Vagina (tissue), 2 donors: Measurements from ENCODE around the gene GPR150. TPM values are rescaled to one million over a fixed set of nuclear protein-coding genes. Genes with fewer than 3 reads are reported as not detected.
"Not testable (repeated sequence)": the region's sequence is repeated elsewhere in the genome, so short reads cannot be mapped to it uniquely, and the experiment has no call there.

Experiments
- DNase-seq, 2 donors: peaks; one replicate each; pipeline ENCODE4 v3.0.0-alpha.2; 2017; ENCODE audit errors: extremely low spot score in 2 of 2
- H3K27ac ChIP-seq: fragments of 200-600 bp; sonication (generic); one replicate; pipeline ENCODE4 v1.5.1; 2019
- H3K27me3 ChIP-seq: fragments of 200-600 bp; sonication (generic); one replicate; pipeline ENCODE4 v1.5.1; 2019
- H3K36me3 ChIP-seq, 2 donors: fragments of 200-600 bp; sonication (generic); one replicate each; pipeline ENCODE4 v1.5.1; 2017 to 2019
- H3K4me1 ChIP-seq: fragments of 200-600 bp; sonication (generic); one replicate; pipeline ENCODE4 v1.5.1; 2019
- H3K4me3 ChIP-seq, 2 donors: fragments of 200-600 bp; sonication (generic); 1 replicate in 1 of 2; 2 replicates in 1 of 2; pipeline ENCODE4 v1.5.1; 2016 to 2019
- H3K9me3 ChIP-seq: fragments of 200-600 bp; sonication (generic); one replicate; pipeline ENCODE4 v1.5.1; 2019
- POLR2A ChIP-seq, 2 donors: fragments of 450-650 bp; IDR thresholded peaks; one replicate each; pipeline ENCODE4 v1.6.1; 2017; ENCODE audit warnings: antibody characterized with exemption in 2 of 2, mild to moderate bottlenecking in 2 of 2, moderate library complexity in 2 of 2
- POLR2AphosphoS5 ChIP-seq, 2 donors: sonication (generic); formaldehyde crosslinking; IDR thresholded peaks; one replicate each; pipeline ENCODE4 v1.9.0; 2017; ENCODE audit warnings: antibody characterized with exemption in 2 of 2, mild to moderate bottlenecking in 2 of 2, low read depth in 1 of 2; ENCODE audit not compliant: insufficient read depth in 1 of 2
- intact Hi-C: fragments of 100-400 bp; cut with DNase I; formaldehyde crosslinking; loops from one replicate; pipeline ENCODE4 v1.15.1; 2023
- total RNA-seq: library from RNA; depleted of rRNA; stranded (reverse); fragments of >200 nt; gene quantifications from one replicate; pipeline ENCODE4 v1.2.3, GENCODE V29; 2016
- TF ChIP-seq, protein P1 (sequence below), 3 experiments: fragments of 450-650 bp in 2 of 3; fragments of 200-600 bp in 1 of 3; sonication (generic) in 1 of 3; IDR thresholded peaks; one replicate each; pipeline ENCODE4 v1.5.1; 2017 to 2019; ENCODE audit warnings: antibody characterized with exemption in 3 of 3, mild to moderate bottlenecking in 2 of 3, moderate library complexity in 2 of 3

Gene GPR150
- total RNA-seq, 1 donor from 2014 or later: 1.7 TPM

DNA sequence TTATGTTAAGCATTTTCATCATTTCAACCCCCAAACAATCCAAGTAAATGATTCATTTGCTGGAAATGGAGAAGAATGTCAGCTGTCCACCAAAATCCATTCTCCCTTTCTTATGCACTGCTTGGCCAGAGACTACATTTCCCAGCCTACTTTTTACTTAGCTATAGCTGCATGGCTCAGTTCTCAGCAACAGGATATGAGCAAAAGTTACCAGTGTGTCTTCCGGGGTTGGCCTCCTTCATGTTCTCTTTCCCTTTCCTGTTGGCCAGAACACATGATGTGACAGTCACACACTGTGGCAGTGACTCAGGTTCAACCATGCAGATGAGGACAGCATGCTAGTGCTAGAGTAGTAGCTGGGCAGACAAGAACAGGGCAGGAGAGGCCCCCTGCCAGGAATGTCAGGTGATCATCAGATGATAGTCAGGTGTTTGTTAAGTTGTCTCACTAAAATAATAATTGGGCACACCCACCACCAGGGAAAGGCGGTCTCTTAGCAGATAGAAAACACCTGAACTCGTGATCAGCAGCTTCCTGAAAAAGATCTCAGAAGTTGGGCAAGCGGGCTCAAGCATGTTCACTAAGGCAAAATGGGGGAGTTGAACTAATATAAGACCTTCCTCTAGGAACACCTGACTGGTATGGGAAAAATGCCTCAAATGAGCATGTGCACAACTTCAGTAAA, 12.2 kb downstream of the GPR150 start:
- TF ChIP-seq POLR2A (IDR thresholded peaks at IDR 0.05) (no peak), POLR2AphosphoS5 (IDR thresholded peaks at IDR 0.05; ENCODE audit: insufficient read depth in 1 of 2, low read depth in 1 of 2) (no peak)
- TF ChIP-seq, protein P1, sequence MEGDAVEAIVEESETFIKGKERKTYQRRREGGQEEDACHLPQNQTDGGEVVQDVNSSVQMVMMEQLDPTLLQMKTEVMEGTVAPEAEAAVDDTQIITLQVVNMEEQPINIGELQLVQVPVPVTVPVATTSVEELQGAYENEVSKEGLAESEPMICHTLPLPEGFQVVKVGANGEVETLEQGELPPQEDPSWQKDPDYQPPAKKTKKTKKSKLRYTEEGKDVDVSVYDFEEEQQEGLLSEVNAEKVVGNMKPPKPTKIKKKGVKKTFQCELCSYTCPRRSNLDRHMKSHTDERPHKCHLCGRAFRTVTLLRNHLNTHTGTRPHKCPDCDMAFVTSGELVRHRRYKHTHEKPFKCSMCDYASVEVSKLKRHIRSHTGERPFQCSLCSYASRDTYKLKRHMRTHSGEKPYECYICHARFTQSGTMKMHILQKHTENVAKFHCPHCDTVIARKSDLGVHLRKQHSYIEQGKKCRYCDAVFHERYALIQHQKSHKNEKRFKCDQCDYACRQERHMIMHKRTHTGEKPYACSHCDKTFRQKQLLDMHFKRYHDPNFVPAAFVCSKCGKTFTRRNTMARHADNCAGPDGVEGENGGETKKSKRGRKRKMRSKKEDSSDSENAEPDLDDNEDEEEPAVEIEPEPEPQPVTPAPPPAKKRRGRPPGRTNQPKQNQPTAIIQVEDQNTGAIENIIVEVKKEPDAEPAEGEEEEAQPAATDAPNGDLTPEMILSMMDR (IDR thresholded peaks at IDR 0.05): no peak
- Histone ChIP-seq H3K27me3 (no peaks in the 10 kb centered on the region), H3K4me3 (no peak overlapping the region), H3K27ac (no peak overlapping the region), H3K4me1 (peaks cover 6% of the 10 kb centered on the region), H3K9me3 (no peaks in the 10 kb centered on the region), H3K36me3 (no peaks in the 10 kb centered on the region)
- intact Hi-C loops: no loop called here
- DNase-seq: no peak

DNA sequence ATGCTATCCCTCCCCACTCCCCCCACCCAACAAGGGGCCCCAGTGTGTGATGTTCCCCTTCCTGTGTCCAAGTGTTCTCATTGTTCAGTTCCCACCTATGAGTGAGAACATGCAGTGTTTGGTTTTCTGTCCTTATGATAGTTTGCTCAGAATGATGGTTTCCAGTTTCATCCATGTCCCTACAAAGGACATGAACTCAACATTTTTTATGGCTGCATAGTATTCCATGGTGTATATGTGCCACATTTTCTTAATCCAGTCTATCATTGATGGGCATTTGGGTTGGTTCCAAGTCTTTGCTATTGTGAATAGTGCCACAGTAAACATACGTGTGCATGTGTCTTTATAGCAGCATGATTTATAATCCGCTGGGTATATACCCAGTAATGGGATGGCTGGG, 13.1 kb downstream of the GPR150 start:
- H3K27ac ChIP-seq, H3K4me3 ChIP-seq, H3K27me3 ChIP-seq, H3K4me1 ChIP-seq, intact Hi-C loops, H3K36me3 ChIP-seq, H3K9me3 ChIP-seq, DNase-seq: not testable (repeated sequence)

DNA sequence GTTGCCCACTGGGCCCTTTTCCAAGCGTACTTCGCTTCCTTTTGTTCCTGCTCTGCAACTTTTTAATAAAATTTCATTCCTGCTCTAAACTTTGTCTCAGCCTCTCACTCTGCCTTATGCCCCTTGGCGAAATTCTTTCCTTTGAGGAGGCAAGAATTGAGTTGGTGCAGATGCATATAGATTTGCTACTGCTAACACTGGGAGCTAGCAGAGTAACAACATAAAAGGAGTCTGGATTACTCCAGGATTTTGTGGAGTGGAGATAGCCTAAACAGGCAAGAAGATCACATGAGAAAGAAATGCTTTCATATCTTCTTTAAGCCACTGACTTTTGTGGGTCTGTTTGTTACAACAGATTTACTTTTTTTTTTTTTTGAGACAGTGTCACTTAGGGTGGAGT, 13.8 kb downstream of the GPR150 start:
- peaks cover 6% of the 10 kb centered on the region for H3K4me1 ChIP-seq
- H3K4me3 ChIP-seq: no peak overlapping the region
- no peak overlapping the region for H3K27ac ChIP-seq
- H3K9me3 ChIP-seq: no peaks in the 10 kb centered on the region
- DNase-seq: no peak
- intact Hi-C loops: no loop called here
- no peaks in the 10 kb centered on the region for H3K27me3 ChIP-seq
- TF ChIP-seq, protein P1 (IDR thresholded peaks at IDR 0.05): no peak
- H3K36me3 ChIP-seq: no peaks in the 10 kb centered on the region

DNA sequence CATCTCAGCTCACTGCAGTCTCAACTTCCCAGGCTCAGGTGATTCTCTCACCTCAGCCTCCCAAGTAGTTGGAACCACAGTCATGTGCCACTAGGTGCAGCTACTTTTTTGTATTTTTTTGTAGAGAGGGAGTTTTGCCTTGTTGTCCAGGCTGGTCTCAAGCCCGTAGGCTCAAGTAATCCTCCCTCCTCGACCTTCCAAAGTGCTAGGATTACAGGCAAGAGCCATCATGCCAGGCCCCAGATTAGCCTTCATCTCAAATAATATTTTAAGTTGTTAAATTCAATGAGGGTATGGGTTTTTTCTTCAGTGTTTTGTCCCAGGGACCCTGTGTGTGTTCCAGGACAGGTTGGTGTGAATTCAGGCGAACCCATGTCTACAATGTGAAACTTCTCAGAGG, 14.2 kb downstream of the GPR150 start:
- no peaks in the 10 kb centered on the region for H3K36me3 ChIP-seq
- TF ChIP-seq POLR2AphosphoS5 (IDR thresholded peaks at IDR 0.05; ENCODE audit: insufficient read depth in 1 of 2, low read depth in 1 of 2) (no peak), POLR2A (IDR thresholded peaks at IDR 0.05) (no peak)
- TF ChIP-seq, protein P1 (IDR thresholded peaks at IDR 0.05): no peak
- no peak overlapping the region for H3K4me3 ChIP-seq
- H3K27me3 ChIP-seq: no peaks in the 10 kb centered on the region
- no peak overlapping the region for H3K27ac ChIP-seq
- peaks cover 6% of the 10 kb centered on the region for H3K4me1 ChIP-seq
- DNase-seq: no peak
- no peaks in the 10 kb centered on the region for H3K9me3 ChIP-seq
- intact Hi-C loops: no loop called here

DNA sequence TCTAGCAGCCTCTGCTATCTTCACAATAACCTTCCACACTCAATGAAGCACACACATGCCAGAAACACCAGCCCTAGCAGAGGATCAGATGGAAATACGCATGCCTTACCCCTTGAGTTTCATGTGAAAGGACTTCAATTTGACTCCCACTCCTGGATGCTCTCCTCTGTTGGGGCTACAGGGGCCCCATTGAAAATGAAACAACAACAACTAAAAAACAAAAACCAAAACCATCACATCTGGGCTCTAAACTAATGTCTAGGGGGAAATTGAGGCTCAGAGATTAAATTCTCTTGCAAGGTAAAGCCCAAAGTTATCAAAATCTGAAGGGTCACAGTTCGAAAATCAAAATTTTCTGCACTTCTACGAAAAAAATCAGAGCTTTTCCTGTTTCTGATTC, 18.7 kb downstream of the GPR150 start:
- no peaks in the 10 kb centered on the region for H3K36me3 ChIP-seq
- no peak overlapping the region for H3K4me3 ChIP-seq
- H3K9me3 ChIP-seq: no peaks in the 10 kb centered on the region
- intact Hi-C loops: no loop called here
- H3K4me1 ChIP-seq: no peaks in the 10 kb centered on the region
- no peaks in the 10 kb centered on the region for H3K27me3 ChIP-seq
- no peak for TF ChIP-seq POLR2AphosphoS5 (IDR thresholded peaks at IDR 0.05; ENCODE audit: insufficient read depth in 1 of 2, low read depth in 1 of 2)
- TF ChIP-seq, protein P1 (IDR thresholded peaks at IDR 0.05): no peak
- TF ChIP-seq POLR2A (IDR thresholded peaks at IDR 0.05): no peak
- no peak for DNase-seq
- no peak overlapping the region for H3K27ac ChIP-seq
